ENCODE results near the gene FUZ. TPM values are rescaled to one million over a fixed set of nuclear protein-coding genes. Genes with fewer than 3 reads are reported as not detected.

Gene FUZ
- total RNA-seq, 1 donor from 2014 or later: 12.5 TPM

DNA sequence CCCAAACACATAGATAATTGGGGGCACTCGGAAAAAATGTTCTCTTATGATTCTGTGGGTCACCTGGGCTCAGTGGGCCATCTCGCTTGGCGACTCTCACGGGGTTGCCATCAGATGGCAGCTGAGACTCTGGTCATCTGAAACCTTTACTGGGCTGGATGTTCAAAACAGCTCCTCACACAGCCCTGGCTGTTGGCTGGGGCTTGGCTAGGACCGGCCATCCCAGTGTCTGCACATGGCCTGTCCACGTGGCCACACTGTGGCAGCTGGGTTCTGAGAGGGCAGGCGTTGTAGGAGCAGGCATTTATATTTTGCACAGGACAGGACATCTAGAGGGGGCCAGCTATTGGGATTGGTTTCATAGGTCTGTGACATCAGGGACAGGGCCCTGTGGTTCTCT is 20.5 kb upstream of the FUZ start:
- Histone ChIP-seq H3K4me3 (ENCODE audit: low read length in 3 of 3) (no peak overlapping the region), H3K27me3 (ENCODE audit: control insufficient read depth in 3 of 3, insufficient read depth in 3 of 3, low read length in 3 of 3) (no peaks in the 10 kb centered on the region), H3K27ac (ENCODE audit: low read depth, low read length) (peak overlapping the region; percentile 96), H3K9me3 (ENCODE audit: control insufficient read depth in 3 of 3, low read length in 3 of 3) (no peaks in the 10 kb centered on the region), H3K9ac (ENCODE audit: low read depth in 1 of 3, low read length in 3 of 3) (peak overlapping the region; percentile 60 to 86 (median 77)), H3K4me1 (ENCODE audit: control insufficient read depth in 3 of 3, insufficient read depth in 3 of 3, low read length in 3 of 3) (peaks cover 27 to 51% (median 39%) of the 10 kb centered on the region in 3 donors), H3K36me3 (ENCODE audit: control insufficient read depth in 3 of 3, insufficient read depth in 3 of 3, low read length in 3 of 3) (peaks cover 52 to 59% (median 54%) of the 10 kb centered on the region in 3 donors)

DNA sequence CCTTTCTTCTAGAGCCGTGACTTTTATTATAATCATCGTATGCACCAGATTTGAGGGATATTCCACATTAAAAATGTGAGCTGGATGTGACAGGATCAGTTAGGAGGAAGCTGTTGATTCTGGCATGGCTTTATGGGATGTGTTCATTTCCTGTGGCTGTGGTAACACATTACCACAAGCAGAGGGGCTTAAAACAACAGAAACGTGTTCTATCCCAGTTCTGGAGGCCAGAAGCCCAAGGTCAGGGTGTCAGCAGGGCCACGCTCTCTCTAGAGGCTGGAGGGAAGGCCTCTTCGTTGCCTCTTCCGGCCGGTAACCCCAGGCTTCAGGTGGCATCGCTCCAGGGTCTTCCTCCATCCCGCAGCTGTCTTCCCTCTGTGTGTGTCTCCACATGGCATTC is 19.5 kb upstream of the FUZ start:
- Histone ChIP-seq H3K9ac (ENCODE audit: low read depth in 1 of 3, low read length in 3 of 3) (peak overlapping the region in 1 of 3 donors; percentile 26), H3K4me3 (ENCODE audit: low read length in 3 of 3) (no peak overlapping the region), H3K9me3 (ENCODE audit: control insufficient read depth in 3 of 3, low read length in 3 of 3) (no peaks in the 10 kb centered on the region), H3K27me3 (ENCODE audit: control insufficient read depth in 3 of 3, insufficient read depth in 3 of 3, low read length in 3 of 3) (no peaks in the 10 kb centered on the region), H3K27ac (ENCODE audit: low read depth, low read length) (peak overlapping the region; percentile 96), H3K36me3 (ENCODE audit: control insufficient read depth in 3 of 3, insufficient read depth in 3 of 3, low read length in 3 of 3) (peaks cover 49 to 52% (median 51%) of the 10 kb centered on the region in 3 donors), H3K4me1 (ENCODE audit: control insufficient read depth in 3 of 3, insufficient read depth in 3 of 3, low read length in 3 of 3) (peaks cover 29 to 60% (median 45%) of the 10 kb centered on the region in 3 donors)

DNA sequence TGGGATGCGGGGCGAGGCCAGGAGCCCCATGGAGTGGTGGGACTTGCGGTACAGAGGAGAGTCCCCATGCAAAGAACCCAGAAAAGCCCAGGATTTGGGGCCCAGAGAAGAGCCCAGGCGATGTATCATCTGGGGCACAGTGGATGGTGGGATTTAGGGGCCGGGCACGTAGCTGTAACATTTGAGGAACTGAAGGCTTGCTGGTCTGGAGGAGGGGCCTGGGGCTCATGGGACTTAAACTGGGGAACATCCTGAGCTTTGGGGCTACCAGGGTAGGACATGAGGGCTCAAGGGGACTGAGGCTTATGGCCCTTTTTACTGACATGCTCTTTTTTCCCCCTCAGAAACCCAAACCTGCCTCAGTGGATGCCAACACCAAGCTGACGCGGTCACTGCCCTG is 18.5 kb upstream of the FUZ start:
- H3K4me1 ChIP-seq (ENCODE audit: control insufficient read depth in 3 of 3, insufficient read depth in 3 of 3, low read length in 3 of 3): peaks cover 29 to 68% (median 47%) of the 10 kb centered on the region in 3 donors
- no peaks in the 10 kb centered on the region for H3K27me3 ChIP-seq (ENCODE audit: control insufficient read depth in 3 of 3, insufficient read depth in 3 of 3, low read length in 3 of 3)
- H3K36me3 ChIP-seq (ENCODE audit: control insufficient read depth in 3 of 3, insufficient read depth in 3 of 3, low read length in 3 of 3): peaks cover 46 to 52% (median 49%) of the 10 kb centered on the region in 3 donors
- H3K27ac ChIP-seq (ENCODE audit: low read depth, low read length): peak overlapping the region; percentile 96
- no peak overlapping the region for H3K4me3 ChIP-seq (ENCODE audit: low read length in 3 of 3)
- no peaks in the 10 kb centered on the region for H3K9me3 ChIP-seq (ENCODE audit: control insufficient read depth in 3 of 3, low read length in 3 of 3)
- no peak overlapping the region for H3K9ac ChIP-seq (ENCODE audit: low read depth in 1 of 3, low read length in 3 of 3)

DNA sequence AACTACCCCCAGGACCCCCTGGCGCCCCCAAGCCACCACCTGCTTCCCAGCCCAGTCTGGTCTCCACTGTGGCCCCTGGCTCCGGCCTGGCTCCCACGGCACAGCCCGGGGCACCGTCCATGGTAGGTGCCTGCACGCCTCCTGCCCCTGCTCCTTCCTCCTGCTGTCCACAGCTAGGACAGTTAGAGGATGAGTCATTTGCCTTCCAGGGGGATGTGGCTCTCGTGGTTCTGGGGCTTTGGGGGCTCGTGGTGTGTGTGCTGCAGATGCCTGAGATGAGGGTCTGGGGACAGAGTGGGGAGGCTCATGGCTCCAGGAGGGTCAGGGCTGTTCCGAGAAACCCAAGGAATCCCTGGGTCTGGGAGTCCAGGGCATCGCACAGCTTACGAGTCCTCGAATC is 17.7 kb upstream of the FUZ start:
- H3K9me3 ChIP-seq (ENCODE audit: control insufficient read depth in 3 of 3, low read length in 3 of 3): no peaks in the 10 kb centered on the region

DNA sequence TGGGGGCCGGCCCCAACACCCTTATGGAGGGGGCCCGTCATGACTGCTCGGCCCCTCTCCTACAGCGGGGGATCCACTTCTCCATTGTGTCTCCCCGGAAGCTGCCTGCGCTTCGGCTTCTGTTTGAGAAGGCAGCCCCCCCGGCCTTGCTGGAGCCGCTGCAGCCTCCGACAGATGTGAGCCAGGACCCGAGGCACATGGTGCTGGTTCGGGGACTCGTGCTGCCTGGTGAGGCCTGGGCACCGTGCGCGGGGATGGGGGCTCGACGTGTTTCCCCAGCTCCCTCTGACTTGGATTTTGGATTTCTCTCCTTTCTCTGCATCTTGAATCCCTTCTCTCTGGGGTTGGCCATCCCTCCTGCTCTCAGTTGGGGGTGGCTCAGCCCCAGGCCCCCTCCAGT is 16.6 kb upstream of the FUZ start:
- no peak overlapping the region for H3K4me3 ChIP-seq (ENCODE audit: low read length in 3 of 3)
- peaks cover 37 to 45% (median 41%) of the 10 kb centered on the region in 3 donors for H3K36me3 ChIP-seq (ENCODE audit: control insufficient read depth in 3 of 3, insufficient read depth in 3 of 3, low read length in 3 of 3)
- H3K9me3 ChIP-seq (ENCODE audit: control insufficient read depth in 3 of 3, low read length in 3 of 3): no peaks in the 10 kb centered on the region
- peak overlapping the region in 2 of 3 donors; percentile 33 to 50 for H3K9ac ChIP-seq (ENCODE audit: low read depth in 1 of 3, low read length in 3 of 3)
- H3K27me3 ChIP-seq (ENCODE audit: control insufficient read depth in 3 of 3, insufficient read depth in 3 of 3, low read length in 3 of 3): no peaks in the 10 kb centered on the region
- H3K4me1 ChIP-seq (ENCODE audit: control insufficient read depth in 3 of 3, insufficient read depth in 3 of 3, low read length in 3 of 3): peaks cover 32 to 70% (median 45%) of the 10 kb centered on the region in 3 donors
- H3K27ac ChIP-seq (ENCODE audit: low read depth, low read length): no peak overlapping the region

More for the DNA sequence above, 17.7 kb upstream of the FUZ start:
- peaks cover 32 to 73% (median 51%) of the 10 kb centered on the region in 3 donors for H3K4me1 ChIP-seq (ENCODE audit: control insufficient read depth in 3 of 3, insufficient read depth in 3 of 3, low read length in 3 of 3)
- H3K9ac ChIP-seq (ENCODE audit: low read depth in 1 of 3, low read length in 3 of 3): no peak overlapping the region
- H3K4me3 ChIP-seq (ENCODE audit: low read length in 3 of 3): no peak overlapping the region
- peaks cover 41 to 49% (median 46%) of the 10 kb centered on the region in 3 donors for H3K36me3 ChIP-seq (ENCODE audit: control insufficient read depth in 3 of 3, insufficient read depth in 3 of 3, low read length in 3 of 3)
- no peaks in the 10 kb centered on the region for H3K27me3 ChIP-seq (ENCODE audit: control insufficient read depth in 3 of 3, insufficient read depth in 3 of 3, low read length in 3 of 3)
- H3K27ac ChIP-seq (ENCODE audit: low read depth, low read length): no peak overlapping the region

DNA sequence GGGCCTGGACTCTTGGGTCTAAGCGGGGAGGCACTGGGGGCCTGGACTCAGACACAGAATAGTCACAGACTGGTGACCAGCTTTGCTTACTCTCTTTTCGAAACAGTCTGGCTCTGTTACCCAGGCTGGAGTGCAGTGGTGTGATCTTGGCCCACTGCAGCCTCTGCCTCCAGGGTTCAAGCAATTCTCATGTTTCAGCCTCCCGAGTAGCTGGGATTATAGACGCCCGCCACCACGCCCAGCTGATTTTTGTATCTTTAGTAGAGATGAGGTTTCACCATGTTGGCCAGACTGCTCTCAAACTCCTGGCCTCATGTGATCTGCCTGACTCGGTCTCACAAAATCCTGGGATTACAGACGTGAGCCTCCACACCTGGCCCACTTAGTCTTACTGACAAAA is 16.1 kb upstream of the FUZ start:
- Histone ChIP-seq H3K9me3 (ENCODE audit: control insufficient read depth in 3 of 3, low read length in 3 of 3) (no peaks in the 10 kb centered on the region), H3K4me1 (ENCODE audit: control insufficient read depth in 3 of 3, insufficient read depth in 3 of 3, low read length in 3 of 3) (peaks cover 27 to 65% (median 40%) of the 10 kb centered on the region in 3 donors), H3K36me3 (ENCODE audit: control insufficient read depth in 3 of 3, insufficient read depth in 3 of 3, low read length in 3 of 3) (peaks cover 37 to 44% (median 39%) of the 10 kb centered on the region in 3 donors), H3K27ac (ENCODE audit: low read depth, low read length) (no peak overlapping the region), H3K27me3 (ENCODE audit: control insufficient read depth in 3 of 3, insufficient read depth in 3 of 3, low read length in 3 of 3) (no peaks in the 10 kb centered on the region), H3K9ac (ENCODE audit: low read depth in 1 of 3, low read length in 3 of 3) (peak overlapping the region in 2 of 3 donors; percentile 33 to 54), H3K4me3 (ENCODE audit: low read length in 3 of 3) (no peak overlapping the region)

DNA sequence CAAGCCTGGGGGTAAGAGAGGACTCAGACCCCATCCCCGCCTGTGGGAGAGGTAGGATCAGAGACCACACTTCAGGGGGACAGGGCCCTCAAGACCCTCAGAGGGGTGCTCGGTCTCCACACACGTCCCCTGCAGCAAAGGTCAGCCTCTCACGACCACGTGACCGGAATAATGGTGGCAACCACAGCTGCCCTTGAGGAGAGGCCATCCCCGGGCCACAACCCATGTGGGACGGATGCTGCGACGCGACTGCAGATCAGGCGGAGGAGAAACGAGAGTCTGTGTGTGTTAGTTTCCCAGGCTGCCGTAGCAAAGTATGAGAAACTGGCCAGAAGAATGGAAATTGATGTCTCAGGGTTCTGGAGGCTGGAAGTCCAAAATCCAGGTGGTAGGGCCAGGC is 13.9 kb upstream of the FUZ start:
- H3K36me3 ChIP-seq (ENCODE audit: control insufficient read depth in 3 of 3, insufficient read depth in 3 of 3, low read length in 3 of 3): peaks cover 39 to 43% (median 42%) of the 10 kb centered on the region in 3 donors

DNA sequence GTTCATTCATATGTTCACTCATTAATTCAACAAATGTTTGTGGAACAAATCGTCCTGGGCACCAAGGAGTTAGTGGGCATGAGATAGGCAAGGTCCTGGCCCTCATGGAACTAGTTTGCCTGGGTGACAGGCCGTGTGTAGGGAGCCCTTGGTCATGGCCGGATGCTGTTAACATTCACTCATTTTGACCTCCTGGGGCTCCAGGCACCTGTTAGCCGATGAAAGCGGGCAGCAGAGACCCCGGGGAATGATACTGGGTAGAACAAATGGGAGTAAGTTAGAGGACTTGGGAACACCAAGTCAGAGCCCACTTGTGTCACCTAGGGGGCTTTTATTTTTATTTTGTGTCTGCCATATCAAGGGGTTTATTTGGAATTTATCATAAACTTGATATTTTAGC is 11.6 kb upstream of the FUZ start:
- Histone ChIP-seq H3K4me1 (ENCODE audit: control insufficient read depth in 3 of 3, insufficient read depth in 3 of 3, low read length in 3 of 3) (peaks cover 10 to 42% (median 24%) of the 10 kb centered on the region in 3 donors), H3K27me3 (ENCODE audit: control insufficient read depth in 3 of 3, insufficient read depth in 3 of 3, low read length in 3 of 3) (no peaks in the 10 kb centered on the region), H3K36me3 (ENCODE audit: control insufficient read depth in 3 of 3, insufficient read depth in 3 of 3, low read length in 3 of 3) (peaks cover 22 to 32% (median 23%) of the 10 kb centered on the region in 3 donors), H3K9ac (ENCODE audit: low read depth in 1 of 3, low read length in 3 of 3) (no peak overlapping the region), H3K27ac (ENCODE audit: low read depth, low read length) (no peak overlapping the region), H3K9me3 (ENCODE audit: control insufficient read depth in 3 of 3, low read length in 3 of 3) (no peaks in the 10 kb centered on the region), H3K4me3 (ENCODE audit: low read length in 3 of 3) (no peak overlapping the region)

More for the DNA sequence above, 13.9 kb upstream of the FUZ start:
- no peaks in the 10 kb centered on the region for H3K9me3 ChIP-seq (ENCODE audit: control insufficient read depth in 3 of 3, low read length in 3 of 3)
- no peak overlapping the region for H3K27ac ChIP-seq (ENCODE audit: low read depth, low read length)
- H3K27me3 ChIP-seq (ENCODE audit: control insufficient read depth in 3 of 3, insufficient read depth in 3 of 3, low read length in 3 of 3): no peaks in the 10 kb centered on the region
- no peak overlapping the region for H3K9ac ChIP-seq (ENCODE audit: low read depth in 1 of 3, low read length in 3 of 3)
- H3K4me3 ChIP-seq (ENCODE audit: low read length in 3 of 3): no peak overlapping the region
- H3K4me1 ChIP-seq (ENCODE audit: control insufficient read depth in 3 of 3, insufficient read depth in 3 of 3, low read length in 3 of 3): peaks cover 10 to 43% (median 22%) of the 10 kb centered on the region in 3 donors

DNA sequence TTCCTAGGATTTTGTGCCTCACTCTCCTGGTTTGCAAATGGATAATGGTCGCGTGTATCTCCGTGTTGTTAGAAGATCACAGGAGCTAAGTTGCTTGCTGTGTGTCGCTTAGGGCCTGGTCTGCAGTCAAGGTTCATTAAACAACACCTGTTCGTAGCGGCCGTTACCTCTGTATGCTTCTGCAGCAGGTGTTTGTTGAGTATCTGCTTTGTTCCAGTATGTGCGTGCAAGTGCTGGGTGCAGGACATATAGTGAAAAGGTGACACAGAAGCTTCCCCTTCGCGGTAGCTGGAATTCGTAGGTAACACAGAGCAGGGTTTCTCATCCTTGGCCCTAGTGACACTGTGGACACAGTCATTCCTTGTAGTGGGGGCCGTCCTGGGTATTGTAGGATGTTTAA is 10.4 kb upstream of the FUZ start:
- H3K4me3 ChIP-seq (ENCODE audit: low read length in 3 of 3): no peak overlapping the region
- no peak overlapping the region for H3K27ac ChIP-seq (ENCODE audit: low read depth, low read length)
- H3K9ac ChIP-seq (ENCODE audit: low read depth in 1 of 3, low read length in 3 of 3): no peak overlapping the region
- H3K36me3 ChIP-seq (ENCODE audit: control insufficient read depth in 3 of 3, insufficient read depth in 3 of 3, low read length in 3 of 3): peaks cover 19 to 30% (median 21%) of the 10 kb centered on the region in 3 donors
- H3K27me3 ChIP-seq (ENCODE audit: control insufficient read depth in 3 of 3, insufficient read depth in 3 of 3, low read length in 3 of 3): no peaks in the 10 kb centered on the region
- H3K9me3 ChIP-seq (ENCODE audit: control insufficient read depth in 3 of 3, low read length in 3 of 3): no peaks in the 10 kb centered on the region
- peaks cover 17 to 40% (median 25%) of the 10 kb centered on the region in 3 donors for H3K4me1 ChIP-seq (ENCODE audit: control insufficient read depth in 3 of 3, insufficient read depth in 3 of 3, low read length in 3 of 3)

GRCh38 chr19:49820125-49820524 is 7.0 kb upstream of the FUZ start:
- Histone ChIP-seq H3K9me3 (ENCODE audit: control insufficient read depth in 3 of 3, low read length in 3 of 3) (no peaks in the 10 kb centered on the region), H3K4me3 (ENCODE audit: low read length in 3 of 3) (no peak overlapping the region), H3K4me1 (ENCODE audit: control insufficient read depth in 3 of 3, insufficient read depth in 3 of 3, low read length in 3 of 3) (peaks cover 17 to 27% (median 17%) of the 10 kb centered on the region in 3 donors), H3K27me3 (ENCODE audit: control insufficient read depth in 3 of 3, insufficient read depth in 3 of 3, low read length in 3 of 3) (no peaks in the 10 kb centered on the region), H3K36me3 (ENCODE audit: control insufficient read depth in 3 of 3, insufficient read depth in 3 of 3, low read length in 3 of 3) (peaks cover 10 to 26% (median 12%) of the 10 kb centered on the region in 3 donors), H3K27ac (ENCODE audit: low read depth, low read length) (no peak overlapping the region), H3K9ac (ENCODE audit: low read depth in 1 of 3, low read length in 3 of 3) (peak overlapping the region in 1 of 3 donors; percentile 32)
